Effector memory CD4-positive, alpha-beta T cell (primary cell): ENCODE data around the gene ADD2.

ENCODE experiments used
- DNase-seq, 3 donors: peaks; one replicate each; pipeline ENCODE4 v3.0.0-alpha.2; 2020
- H3K27ac ChIP-seq: 2 replicates; pipeline ENCODE4 v1.7.0; 2013; ENCODE audit warnings: mild to moderate bottlenecking, low read length, moderate library complexity; ENCODE audit not compliant: insufficient read depth, poor library complexity, severe bottlenecking
- H3K27me3 ChIP-seq: replicated peaks from 2 replicates; pipeline ENCODE4 v1.7.0; 2013; ENCODE audit warnings: mild to moderate bottlenecking, low read length; ENCODE audit not compliant: insufficient read depth, control insufficient read depth, poor library complexity, severe bottlenecking
- H3K36me3 ChIP-seq: 2 replicates; pipeline ENCODE4 v1.7.0; 2013; ENCODE audit warnings: mild to moderate bottlenecking, low read length, moderate library complexity; ENCODE audit not compliant: control insufficient read depth, insufficient read depth
- H3K4me1 ChIP-seq: 2 replicates; pipeline ENCODE4 v1.7.0; 2013; ENCODE audit warnings: low read length, mild to moderate bottlenecking; ENCODE audit not compliant: control insufficient read depth, insufficient read depth, poor library complexity, severe bottlenecking
- H3K4me3 ChIP-seq: 2 replicates; pipeline ENCODE4 v1.7.0; 2013; ENCODE audit warnings: low read length, low read depth, mild to moderate bottlenecking; ENCODE audit not compliant: insufficient read depth, poor library complexity, severe bottlenecking
- H3K9me3 ChIP-seq: 2 replicates; pipeline ENCODE4 v1.7.0; 2013; ENCODE audit warnings: mild to moderate bottlenecking, low read length, moderate library complexity; ENCODE audit not compliant: control insufficient read depth

ADD2 gene

GRCh38 chr2:70706026-70706795 is 61.8 kb downstream of the ADD2 start:
- Histone ChIP-seq H3K4me3 (no peak overlapping the region), H3K4me1 (no peaks in the 10 kb centered on the region), H3K27ac (no peak overlapping the region), H3K9me3 (no peaks in the 10 kb centered on the region), H3K36me3 (no peaks in the 10 kb centered on the region), H3K27me3 (no peaks in the 10 kb centered on the region)
- no peak for DNase-seq

GRCh38 chr2:70705160-70705850 is 62.7 kb downstream of the ADD2 start:
- H3K36me3 ChIP-seq: no peaks in the 10 kb centered on the region
- no peaks in the 10 kb centered on the region for H3K9me3 ChIP-seq
- DNase-seq: no peak
- no peaks in the 10 kb centered on the region for H3K4me1 ChIP-seq
- no peaks in the 10 kb centered on the region for H3K27me3 ChIP-seq
- no peak overlapping the region for H3K27ac ChIP-seq
- no peak overlapping the region for H3K4me3 ChIP-seq

- Histone ChIP-seq H3K9me3 (no peaks in the 10 kb centered on the region), H3K36me3 (no peaks in the 10 kb centered on the region), H3K27me3 (no peaks in the 10 kb centered on the region), H3K4me3 (no peak overlapping the region), H3K4me1 (no peaks in the 10 kb centered on the region), H3K27ac (no peak overlapping the region)
- no peak for DNase-seq
Observed at GRCh38 chr2:70703900-70704549, 64.0 kb downstream of the ADD2 start.

- no peaks in the 10 kb centered on the region for H3K4me1 ChIP-seq
- no peaks in the 10 kb centered on the region for H3K27me3 ChIP-seq
- DNase-seq: no peak
- H3K9me3 ChIP-seq: no peaks in the 10 kb centered on the region
- no peak overlapping the region for H3K4me3 ChIP-seq
- no peaks in the 10 kb centered on the region for H3K36me3 ChIP-seq
- no peak overlapping the region for H3K27ac ChIP-seq
Observed at GRCh38 chr2:70702711-70703395, 65.1 kb downstream of the ADD2 start.

GRCh38 chr2:70698847-70699246 is 69.2 kb downstream of the ADD2 start:
- Histone ChIP-seq H3K27me3 (no peaks in the 10 kb centered on the region), H3K4me3 (no peak overlapping the region), H3K9me3 (no peaks in the 10 kb centered on the region), H3K27ac (no peak overlapping the region), H3K4me1 (no peaks in the 10 kb centered on the region), H3K36me3 (no peaks in the 10 kb centered on the region)
- DNase-seq: no peak

- Histone ChIP-seq H3K27ac (no peak overlapping the region), H3K4me1 (no peaks in the 10 kb centered on the region), H3K36me3 (no peaks in the 10 kb centered on the region), H3K27me3 (no peaks in the 10 kb centered on the region), H3K4me3 (no peak overlapping the region), H3K9me3 (no peaks in the 10 kb centered on the region)
- DNase-seq: no peak
Observed at GRCh38 chr2:70697603-70698383, 70.2 kb downstream of the ADD2 start.

GRCh38 chr2:70696142-70696541 is 71.9 kb downstream of the ADD2 start:
- Histone ChIP-seq H3K27ac (no peak overlapping the region), H3K36me3 (no peaks in the 10 kb centered on the region), H3K4me1 (no peaks in the 10 kb centered on the region), H3K9me3 (no peaks in the 10 kb centered on the region), H3K4me3 (no peak overlapping the region), H3K27me3 (no peaks in the 10 kb centered on the region)
- no peak for DNase-seq

GRCh38 chr2:70692256-70692655 is 75.7 kb downstream of the ADD2 start:
- no peak overlapping the region for H3K4me3 ChIP-seq
- no peaks in the 10 kb centered on the region for H3K4me1 ChIP-seq
- no peak for DNase-seq
- no peak overlapping the region for H3K27ac ChIP-seq
- no peaks in the 10 kb centered on the region for H3K27me3 ChIP-seq
- H3K9me3 ChIP-seq: no peaks in the 10 kb centered on the region
- no peaks in the 10 kb centered on the region for H3K36me3 ChIP-seq

- DNase-seq: no peak
- no peaks in the 10 kb centered on the region for H3K27me3 ChIP-seq
Observed at GRCh38 chr2:70691497-70692140, 76.4 kb downstream of the ADD2 start.

More at GRCh38 chr2:70691497-70692140, 76.4 kb downstream of the ADD2 start:
- H3K36me3 ChIP-seq: no peaks in the 10 kb centered on the region
- no peaks in the 10 kb centered on the region for H3K4me1 ChIP-seq
- H3K4me3 ChIP-seq: no peak overlapping the region
- H3K9me3 ChIP-seq: no peaks in the 10 kb centered on the region
- no peak overlapping the region for H3K27ac ChIP-seq
